UCSD-AML1 (cell line): ENCODE data around the gene KRT75.

Source experiments
- DNase-seq: peaks from one replicate; lab custom pipeline; 2025; ENCODE audit not compliant: unreplicated experiment; lab: John Stamatoyannopoulos, UW

Gene KRT75

DNA sequence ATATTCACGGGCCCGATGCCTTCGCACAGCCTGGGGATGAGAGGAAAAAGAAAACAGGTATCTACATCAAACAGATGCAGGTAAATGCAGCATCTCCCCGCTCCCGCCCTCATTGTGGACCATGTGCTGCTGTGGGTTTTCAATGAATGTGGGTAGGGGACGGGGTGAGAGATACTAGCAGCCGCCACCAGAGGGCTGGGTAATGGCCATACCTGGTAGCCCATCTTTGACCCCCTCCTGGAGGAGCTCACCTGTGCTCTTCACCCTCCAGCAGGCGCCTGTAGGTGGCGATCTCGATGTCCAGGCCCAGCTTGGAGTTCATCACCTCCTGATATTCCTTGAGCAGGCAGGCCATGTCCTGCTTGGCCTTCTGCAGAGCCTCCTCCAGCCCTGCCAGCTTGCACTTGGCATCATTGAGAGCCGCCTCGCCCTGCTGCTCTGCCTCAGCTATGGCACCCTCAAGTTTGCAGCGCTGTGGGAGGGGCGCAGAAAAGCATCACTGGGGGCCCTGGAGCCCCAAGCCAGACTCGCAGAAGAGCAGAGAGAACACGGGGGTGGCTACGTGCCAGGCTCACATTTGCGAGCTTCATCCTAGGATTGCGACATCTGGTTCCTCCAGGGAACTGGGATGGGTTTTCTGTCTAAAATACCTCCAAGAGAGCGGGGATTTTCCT lies 38.3 kb downstream of the KRT75 start:
- DNase-seq = no peak

DNA sequence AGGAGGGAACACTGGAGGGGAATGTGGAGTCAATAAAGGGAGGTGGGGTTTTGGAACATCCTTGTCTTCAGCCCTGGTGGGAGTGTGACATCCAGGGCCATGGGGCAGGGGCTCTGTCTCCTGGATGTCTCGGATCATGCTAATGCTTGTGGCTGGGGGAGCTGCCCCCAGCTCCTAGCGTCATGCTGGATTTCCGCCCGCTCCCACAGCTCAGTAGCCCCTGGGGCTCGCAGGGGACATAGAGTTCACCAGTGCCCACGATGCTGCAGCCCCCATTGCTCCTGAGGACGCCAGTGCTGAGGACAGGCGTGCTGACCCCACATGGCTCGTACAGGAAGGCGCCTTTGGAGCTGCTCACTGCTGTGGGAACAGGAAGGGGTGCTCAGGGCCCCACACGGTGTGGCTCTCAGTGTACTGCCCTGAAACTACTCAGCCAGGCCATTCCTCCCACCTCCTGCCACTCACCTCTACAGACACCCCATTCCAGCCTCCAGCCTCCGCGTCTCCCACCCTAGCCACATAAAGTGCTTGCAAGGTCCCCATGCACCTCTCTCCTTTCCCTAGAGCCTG lies 39.2 kb downstream of the KRT75 start:
- DNase-seq = no peak

DNA sequence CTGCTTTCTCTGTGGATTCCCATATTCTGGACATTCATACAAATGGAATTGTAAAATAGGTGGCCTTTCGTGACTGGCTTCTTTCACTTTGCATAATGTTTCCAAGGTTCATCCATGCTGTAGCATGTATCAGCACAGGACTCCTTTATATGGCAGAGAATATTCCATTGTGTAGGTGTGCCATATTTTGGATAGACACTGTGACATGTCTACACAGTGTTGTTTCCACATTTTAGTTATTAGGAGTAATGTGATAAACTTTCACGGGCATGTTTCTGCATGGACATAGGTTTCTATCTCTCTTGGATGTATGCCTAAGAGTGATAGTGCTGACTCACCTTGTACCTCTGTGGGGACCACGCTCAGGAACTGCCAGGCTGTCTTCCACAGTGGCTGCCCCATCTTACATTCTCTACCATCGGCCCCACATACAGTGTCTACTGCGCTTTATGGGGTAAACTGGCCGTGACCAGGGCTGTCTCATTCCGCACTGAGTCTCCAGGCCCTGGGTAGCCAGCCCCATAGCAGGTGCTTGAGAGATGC lies 41.6 kb downstream of the KRT75 start:
- no peak for DNase-seq

DNA sequence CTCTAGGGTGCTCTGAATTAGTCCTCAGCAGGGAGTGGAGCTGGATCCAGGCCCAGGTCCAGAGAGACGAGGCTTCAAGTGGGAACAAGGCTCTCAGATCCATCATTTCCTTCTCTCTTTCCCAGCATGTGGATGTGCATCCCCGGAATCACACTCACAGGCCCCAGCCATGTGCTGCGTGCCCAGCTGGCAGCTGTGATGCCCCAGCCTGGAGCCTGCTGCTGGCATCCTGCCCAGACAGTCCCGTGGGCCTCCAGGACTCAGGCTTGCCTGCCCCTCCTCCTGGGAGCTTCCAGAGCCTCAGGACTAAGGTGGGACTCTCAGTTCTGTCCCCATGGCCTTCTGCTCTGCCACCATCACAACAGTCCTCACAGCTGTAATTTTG lies 42.6 kb downstream of the KRT75 start:
- no peak for DNase-seq

DNA sequence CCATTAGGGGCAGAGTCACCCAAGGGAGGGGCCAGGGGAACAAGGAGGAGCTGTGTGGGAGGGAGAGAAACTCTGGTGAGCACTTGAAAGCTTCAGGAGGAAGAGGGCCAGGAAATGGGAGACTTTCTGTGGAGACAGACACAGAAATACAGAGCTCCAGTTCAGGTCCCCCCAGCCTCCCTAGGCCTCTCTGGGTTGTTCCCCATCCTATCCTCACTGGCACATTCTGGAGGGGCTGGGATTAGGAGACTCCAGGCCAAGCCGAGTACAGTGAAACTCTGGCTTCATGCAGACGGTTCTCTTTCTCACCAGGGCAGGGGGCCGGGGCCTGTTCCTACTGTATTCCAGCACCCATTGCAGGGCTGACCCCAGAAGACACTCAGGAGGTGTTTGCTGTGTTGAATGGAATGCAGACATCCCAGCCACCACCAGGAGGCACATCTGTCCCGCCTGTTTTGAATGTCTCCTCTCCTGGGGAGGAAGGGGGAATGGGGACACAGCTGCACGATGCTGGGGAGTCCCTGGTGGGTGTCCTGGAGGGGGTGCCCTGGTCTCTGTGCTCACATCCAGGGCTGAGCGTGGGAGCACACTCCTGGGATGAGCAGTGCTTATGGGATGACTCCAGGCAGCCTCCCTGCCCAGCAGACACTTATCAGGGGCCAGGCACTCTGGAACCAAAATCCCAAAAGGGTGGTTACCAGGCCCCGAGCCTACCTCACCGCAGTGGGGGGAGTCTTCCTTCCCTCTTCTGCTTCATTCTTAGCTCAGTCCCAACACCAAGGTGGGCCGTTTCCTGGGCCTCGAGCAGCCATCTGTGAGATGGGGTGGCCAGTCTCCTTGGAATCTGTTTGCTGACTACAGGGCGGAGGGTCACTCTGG lies 43.2 kb downstream of the KRT75 start:
- peak; percentile 22 for DNase-seq

DNA sequence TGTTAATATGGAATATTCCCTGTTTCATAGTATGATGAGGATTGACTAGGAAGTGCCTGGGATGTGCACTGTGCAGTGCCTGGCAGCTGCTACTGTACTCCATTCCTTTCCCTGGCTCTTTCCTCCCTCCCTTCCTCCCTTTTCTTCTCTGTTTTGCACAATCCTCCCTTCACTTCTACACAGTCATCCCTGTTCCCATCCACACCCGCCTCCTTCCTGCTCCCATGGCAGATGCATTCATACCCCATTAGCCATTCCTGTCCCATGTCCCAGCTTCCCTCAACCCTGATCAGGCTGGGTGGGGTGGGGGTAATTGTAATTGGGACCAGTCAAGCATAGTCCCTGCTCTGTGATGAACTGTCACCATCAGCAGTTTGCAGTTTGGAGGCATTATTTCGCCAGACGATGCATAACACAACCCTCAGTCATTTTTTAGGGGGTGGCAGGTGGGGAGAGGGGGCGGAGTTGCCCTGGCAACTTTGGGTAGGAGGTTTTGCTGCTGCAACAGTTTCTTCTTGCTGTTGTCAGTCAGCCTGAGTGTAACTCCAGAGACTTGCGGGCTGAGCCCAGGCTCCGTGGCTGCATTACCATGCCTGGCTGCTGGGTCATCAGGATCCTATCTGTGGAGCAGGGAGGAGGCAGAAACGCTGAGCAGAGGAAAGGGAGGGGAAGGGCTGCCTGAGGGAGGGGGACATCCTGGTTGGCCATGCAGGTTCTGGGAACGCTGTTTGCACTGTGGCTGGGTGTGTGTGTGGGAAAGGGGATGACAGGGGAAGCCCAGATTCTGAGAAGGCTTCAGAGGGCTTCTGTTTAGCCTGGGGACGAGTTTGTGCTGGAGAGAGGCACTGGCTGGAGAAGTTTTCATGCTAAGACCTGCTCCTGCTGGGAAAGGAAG lies 44.6 kb downstream of the KRT75 start:
- DNase-seq = no peak

DNA sequence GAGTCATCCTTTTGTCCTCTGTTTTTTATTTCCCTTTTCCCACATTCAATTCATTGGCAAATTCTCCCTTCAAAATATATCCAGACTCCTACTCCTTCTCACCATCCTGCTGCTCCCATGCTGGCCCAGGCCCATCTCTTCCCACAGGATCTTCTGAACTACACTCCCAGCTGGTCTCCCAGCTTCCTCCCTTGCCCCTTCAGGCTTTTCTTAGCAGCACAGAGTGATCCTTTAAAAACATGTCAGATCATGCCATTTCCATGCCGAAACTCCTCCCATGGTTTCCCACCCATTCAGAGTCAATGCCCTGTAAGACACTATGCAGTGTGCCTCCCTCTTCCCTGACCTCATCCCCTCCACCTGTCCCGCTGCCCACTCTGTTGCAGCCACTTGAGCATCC lies 46.3 kb downstream of the KRT75 start:
- no peak for DNase-seq

DNA sequence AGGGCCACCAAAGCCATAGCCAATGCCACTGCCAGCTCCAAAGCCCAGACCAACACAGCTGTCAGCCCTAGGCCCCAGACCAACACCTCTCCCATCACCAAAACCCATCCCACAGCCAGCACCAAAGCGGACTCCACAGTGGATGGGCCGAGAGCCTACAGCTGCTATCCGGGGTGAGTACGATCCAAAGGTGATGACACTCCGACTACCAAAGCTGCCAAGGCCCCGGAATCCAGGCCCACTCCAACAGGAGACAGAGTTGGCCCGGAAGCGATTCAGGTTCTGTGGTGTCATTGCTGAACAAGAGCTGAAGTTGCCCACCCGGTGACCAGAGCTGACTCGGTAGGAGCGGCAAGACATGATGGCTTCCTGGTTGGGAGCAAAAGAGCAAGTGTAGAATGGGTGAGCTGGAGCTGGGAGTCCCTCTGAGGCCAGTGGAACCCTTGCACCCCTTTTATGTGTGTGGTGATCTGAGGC lies 48.9 kb downstream of the KRT75 start, which contains the start of gene KRT84:
Gene KRT84 (minus strand): TSS at position 427 of the 477 bp plus-strand sequence. CDS start 67 bp downstream, at position 360.
- no peak for DNase-seq

DNA sequence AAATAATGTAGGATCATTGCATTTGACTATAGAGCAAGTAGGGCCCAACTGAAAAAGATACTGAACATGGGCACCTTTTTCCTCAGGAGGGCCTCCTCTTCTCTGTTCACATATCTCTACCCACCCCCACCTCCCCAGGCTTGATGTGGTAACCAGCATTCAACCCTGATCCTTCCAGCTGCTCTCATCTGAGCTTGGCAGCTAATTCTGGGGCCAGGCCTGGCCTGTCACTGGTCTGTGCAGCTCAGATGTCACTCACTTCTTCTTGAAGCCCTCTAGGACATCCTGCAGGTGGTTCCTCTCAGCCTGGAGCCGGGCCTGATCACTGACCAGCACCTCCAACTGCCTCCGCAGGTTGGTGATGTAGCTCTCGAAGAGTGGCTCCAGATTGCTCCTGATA lies 50.8 kb downstream of the KRT75 start:
- DNase-seq = no peak

DNA sequence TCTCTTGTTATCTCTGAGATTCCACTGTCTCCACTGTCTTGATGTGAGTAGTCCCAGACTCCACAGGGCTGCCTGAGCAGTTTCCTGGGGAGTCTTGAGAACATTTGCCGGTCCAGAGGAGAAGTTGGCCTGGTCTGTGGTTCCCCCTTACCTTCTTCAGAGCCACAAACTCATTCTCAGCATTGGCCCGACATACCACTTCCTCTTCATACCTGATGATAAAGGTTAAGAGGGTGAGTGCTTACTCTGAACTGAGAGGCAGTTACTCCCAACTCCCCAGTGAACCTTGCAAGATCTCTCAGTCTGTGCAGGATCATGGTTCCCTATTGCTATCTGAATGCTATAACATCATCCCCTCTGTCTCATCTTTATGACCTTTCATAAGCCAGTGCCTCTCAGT lies 51.3 kb downstream of the KRT75 start:
- DNase-seq = no peak

DNA sequence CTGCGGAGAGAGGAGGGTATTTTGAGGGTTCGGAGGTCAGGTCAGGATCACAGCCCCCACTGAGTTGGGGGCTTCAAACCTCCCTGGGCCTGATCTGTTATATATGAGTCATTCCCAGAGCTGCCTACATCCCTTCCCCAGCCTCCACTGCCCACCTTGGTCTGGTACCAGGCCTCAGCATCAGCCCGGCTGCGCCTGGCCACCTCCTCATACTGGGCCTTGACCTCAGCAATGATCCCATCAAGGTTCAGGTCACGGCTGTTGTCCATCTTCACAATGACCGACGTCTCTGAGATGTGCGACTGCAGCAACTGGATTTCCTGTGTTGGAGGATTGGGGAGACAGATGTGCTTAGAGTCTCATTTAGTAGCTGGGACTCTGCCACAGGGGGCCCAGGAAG lies 53.0 kb downstream of the KRT75 start:
- no peak for DNase-seq

DNA sequence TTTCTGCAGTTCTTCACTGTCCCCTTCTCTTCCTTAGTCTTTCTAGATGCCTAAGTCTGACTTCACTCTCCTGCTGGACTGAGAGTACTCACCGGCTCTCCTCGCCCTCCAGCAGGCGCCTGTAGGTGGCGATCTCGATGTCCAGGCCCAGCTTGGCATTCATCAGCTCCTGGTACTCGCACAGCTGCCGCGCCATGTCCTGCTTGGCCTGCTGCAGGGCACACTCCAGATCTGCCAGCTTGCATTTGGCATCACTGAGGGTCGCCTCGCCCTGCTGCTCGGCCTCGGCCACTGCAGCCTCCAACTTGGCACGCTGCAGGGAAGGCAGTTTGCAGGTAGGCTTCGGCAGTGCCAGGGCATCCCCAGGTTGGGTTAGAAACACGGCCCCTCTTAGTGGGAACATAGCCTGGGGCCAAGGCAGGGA lies 53.9 kb downstream of the KRT75 start:
- DNase-seq = peak; percentile 26

DNA sequence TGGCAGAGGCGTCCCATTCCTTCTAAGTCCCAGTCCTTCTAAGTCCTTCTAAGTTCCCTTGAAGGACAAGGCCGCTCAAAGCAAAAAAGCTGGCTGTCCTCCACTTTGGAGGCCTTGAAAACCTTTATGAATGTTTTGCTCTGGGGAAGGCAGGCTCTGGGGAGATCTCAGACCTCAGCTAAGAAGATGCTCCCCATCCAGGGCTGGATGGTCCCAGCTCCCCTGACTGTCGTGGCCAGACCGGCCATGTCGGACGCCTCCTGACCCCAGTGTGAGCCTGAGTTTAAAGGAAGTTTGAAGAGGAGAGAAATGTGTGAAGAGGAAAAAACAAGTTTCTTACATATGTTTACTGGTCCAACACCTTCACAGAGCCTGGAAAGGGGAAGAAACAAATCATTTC lies 54.6 kb downstream of the KRT75 start:
- DNase-seq = no peak

DNA sequence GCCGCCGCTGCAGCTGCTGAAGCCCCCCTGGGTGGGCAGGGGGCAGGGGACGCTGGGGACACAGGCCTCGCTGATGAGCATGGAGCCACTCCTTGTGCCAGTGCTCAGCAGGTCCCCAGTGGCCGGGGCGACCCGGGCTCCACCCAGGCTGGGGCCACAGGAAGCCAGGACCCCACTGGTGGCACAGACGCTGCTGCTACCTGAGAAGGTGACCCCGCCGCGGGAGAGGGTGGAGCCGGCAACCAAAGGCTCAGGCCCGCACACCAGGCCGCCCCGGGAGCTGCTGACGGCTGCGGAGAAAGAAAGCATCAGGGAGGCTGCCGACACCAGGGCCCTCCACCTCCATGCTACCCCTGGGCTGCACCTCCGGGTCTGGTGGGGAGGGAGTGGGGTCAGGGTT lies 56.1 kb downstream of the KRT75 start:
- DNase-seq = no peak

DNA sequence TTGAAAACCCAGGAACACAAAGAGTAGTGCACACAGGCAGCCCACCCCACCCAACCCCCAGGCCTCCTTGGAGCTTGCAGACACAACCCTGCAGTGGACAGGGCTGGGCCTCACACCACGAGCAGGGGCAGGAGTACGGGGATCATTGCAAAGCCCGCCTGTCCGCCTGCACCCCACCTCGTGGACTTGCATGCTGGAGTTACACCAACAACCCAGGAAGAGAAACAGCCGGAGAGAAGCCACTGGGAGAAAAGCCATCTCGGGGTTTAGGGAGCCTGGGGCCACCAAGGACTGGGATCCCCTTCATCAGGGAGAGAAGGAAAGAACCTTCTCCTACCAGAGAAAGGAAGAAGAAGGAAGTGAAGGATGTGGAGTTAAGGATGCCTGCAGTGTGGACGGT lies 56.9 kb downstream of the KRT75 start:
- DNase-seq = no peak
